ENCODE data around the gene SUZ12.

GRCh38 chr17:31917065-31917529 lies 19.7 kb upstream of the SUZ12 start:
- TF ChIP-seq SMC3 (IDR thresholded peaks at IDR 0.05; ENCODE audit: low read depth, low read length), result no peak
- TF ChIP-seq ELF1 (IDR thresholded peaks at IDR 0.05), result no peak
- TF ChIP-seq CTCF (IDR thresholded peaks at IDR 0.05), result no peak
- TF ChIP-seq RAD21 (IDR thresholded peaks at IDR 0.05; ENCODE audit: low read length), result no peak
- TF ChIP-seq FOSL2 (IDR thresholded peaks at IDR 0.05; ENCODE audit: borderline replicate concordance, low read depth), result no peak
- no peak for TF ChIP-seq ZBTB33 (IDR thresholded peaks at IDR 0.05; ENCODE audit: borderline replicate concordance, low read depth)
- no peak for TF ChIP-seq USF1 (IDR thresholded peaks at IDR 0.05; ENCODE audit: borderline replicate concordance, low read depth)
